Hepatic stellate cell (primary cell): ENCODE results near the gene IRF5.
"Not testable (repeated sequence)": the region's sequence is repeated elsewhere in the genome, so short reads cannot be mapped to it uniquely, and the experiment has no call there.

Experiments
- DNase-seq: peaks from one replicate; pipeline ENCODE4 v3.0.0; 2011; ENCODE audit warnings: low spot score

Gene IRF5

GRCh38 chr7:128906001-128906765, 31.5 kb upstream of the IRF5 start:
- no peak for DNase-seq

DNA sequence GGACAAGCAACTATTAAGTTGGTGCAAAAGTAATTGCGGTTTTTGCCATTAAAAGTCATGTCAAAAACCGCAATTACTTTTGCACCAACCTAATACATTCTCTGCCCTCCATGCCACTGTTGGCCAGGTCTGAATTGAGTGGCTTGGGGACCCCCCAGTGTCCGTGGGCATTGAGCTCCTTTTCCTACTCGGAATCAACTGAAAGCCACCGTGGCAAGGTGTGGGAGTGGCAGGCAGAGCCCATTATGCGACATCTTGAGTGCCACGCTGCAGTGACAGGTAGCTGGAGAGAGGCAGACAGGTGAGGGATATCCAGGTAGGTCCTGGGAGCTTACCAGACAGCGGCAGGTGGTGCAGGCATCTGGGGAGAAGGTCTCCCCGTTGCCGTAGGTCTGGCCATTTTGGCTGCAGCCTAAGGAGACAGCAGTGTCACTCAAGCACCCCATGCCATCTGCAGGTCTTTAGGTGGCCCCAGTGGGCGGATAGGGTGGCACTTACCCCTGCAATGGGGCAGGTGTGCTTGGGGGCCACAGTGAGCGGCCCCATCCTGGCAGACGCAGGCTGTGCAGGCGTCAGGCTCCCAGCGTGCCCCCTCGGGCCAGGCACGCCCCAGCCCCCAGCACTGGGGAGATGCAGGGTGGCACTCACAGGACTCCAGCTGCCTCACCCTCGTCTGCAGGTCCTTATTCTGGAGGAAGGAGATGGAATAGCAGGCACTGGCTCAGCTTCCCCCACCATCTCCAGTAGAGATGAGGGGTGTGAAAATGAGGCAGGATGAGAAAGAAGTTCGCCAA, 30.8 kb upstream of the IRF5 start:
- DNase-seq: no peak

- DNase-seq: no peak
These were observed 28.7 kb upstream of the IRF5 start for GRCh38 chr7:128908750-128909624.

DNA sequence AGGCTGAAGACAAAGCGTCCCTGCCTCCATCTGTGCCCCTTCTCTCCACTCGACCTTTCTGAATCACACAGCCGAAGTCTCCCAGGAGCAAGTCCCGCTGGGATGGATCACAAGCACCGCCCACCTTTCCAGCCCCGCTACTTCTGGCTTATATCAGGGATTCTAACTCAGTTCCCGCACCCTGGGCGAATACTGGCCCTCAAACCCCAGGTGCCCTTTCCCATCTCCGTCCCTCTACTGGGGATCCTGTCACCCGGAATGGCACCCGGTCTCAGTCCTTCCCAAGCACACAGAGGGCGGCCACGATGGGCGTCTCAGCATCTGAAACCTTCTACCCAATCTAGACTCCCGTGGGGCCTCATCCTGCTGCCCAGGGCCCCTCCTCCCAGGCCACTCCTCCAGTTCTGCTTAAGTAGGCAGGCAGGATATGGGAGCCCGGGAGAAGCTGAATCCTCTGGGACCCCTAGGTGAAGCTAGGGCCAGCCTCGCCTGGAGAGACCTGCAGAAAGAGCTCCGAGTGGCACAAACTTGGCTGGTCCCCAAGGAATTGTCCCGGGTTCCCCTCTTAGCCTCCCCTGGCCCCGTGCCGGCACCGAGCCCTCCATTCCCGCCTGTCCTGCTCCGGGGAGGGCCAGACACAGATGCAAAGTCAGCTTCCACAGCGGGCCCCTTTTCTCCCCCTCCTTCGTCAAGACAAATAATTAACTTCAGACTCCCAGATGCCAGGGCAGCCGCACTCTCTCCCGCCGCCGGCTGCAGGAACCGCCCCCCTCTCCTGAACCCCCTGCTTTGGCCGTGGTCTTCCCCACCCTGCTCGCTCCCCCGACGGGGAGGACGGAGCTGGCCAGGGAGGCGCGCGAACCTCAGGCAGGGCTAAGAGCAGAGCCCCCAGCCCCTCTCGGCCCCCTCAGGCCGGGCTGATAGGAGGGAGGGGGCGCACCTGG, 27.8 kb upstream of the IRF5 start:
- peak; percentile 81 for DNase-seq

DNA sequence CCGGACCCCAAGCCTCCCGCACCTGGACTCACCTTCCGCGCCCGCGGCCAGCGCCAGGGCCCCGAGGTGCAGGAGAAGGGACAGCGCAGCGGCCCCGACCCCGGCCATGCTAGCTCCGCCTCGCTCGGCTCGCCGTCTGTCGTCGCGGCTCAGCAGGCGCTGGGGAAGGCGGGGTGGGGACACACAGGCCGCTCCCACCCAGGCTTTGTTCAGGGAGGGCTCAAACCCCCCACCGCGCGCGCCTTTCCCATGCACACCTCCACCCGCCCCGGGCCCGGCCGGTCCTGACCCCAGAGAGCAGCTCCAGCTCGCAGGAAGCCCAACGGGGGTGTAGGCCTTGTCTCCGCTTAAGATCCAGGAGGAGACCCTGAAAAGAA, 27.2 kb upstream of the IRF5 start, which contains the start of gene KCP:
Gene KCP (minus strand): TSS at position 141 of the 377 bp plus-strand sequence. CDS start 33 bp downstream, at position 108.
- no peak for DNase-seq

DNA sequence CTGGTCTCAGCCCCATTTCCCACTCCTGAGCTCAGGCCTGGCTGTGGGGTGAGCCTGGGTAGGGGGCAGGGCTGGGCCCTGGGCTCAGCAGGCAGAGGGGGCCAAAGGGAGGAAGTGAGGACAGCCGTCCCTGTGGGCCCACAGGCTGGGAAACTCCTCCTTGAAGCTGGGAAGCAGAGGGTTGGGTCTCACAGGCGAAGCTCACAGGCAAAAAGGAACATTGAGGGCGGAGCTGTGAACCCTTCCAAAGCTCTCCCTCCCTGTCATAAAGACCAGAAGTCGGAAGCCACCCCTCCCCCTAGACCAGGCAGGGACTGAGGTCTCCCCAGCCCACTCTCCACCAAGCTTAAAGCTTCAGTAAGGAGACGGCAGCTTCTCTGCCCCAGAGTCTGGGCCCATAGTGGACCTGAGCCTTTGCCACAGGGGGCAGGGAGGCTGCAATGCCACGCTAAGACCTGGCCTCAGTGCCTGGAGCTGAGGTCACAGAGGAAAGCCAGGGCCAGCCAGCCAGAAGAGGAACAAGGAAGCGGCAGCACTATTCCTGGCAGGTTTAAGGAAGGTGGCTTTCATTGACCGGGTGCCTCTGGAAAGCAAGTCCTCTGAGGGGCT, 26.2 kb upstream of the IRF5 start:
- DNase-seq: no peak

DNA sequence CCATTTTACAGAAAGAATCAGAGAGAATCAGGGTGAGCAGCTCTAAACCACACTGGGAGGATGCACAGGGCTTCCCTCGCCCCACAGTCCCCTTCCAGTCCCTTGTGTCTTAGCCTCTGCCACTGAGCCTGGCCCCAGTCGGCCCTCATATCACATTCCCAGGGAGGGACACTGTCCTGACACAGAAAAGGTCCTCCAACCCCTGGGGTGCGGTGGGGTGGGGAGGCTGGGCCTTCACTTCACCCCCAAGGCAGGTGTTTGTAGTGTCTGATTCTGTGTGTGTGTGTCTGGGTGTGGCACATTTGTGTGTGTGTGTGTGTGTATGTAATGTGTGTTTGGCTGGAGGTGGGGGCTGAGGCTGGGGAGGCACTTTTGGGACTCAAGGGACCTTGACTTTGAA, 25.4 kb upstream of the IRF5 start:
- no peak for DNase-seq

DNA sequence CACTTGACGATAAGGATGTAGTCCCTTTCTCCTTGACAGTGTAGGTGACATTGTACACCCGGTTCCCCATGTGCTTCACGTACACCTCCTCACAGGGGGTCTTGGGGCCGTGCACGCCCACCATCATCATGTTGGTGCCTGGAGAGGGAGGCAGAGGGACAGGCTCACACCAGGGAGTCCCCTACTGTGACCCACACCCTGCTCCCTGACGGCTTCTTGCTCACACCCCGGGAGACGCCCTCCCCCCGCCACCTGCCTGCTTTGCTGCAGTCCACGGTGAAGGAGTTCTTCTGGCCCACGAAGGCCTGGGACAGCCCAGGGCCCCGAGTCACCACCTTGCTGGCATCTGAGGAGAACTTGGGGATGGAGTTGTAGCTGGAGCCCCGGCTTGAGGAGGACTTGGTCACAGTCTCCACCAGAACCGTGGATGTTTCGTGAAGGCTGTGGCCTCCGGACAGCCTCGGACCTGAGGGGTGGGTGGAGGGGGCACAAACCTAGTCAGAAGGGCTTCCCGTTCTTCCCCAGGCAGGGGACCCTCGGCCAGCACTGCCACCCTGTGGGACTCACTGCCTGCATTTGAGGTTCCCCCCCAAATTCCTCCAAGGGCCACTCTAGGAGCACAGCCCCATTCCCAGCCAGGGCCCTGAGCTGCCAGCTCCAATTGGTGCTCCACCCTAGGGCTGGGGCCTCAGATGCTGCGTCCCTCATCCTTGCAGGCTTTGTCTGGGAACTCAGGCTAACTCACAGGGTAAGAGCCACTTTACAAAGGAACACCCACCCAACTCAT, 24.8 kb upstream of the IRF5 start:
- not testable (repeated sequence) for DNase-seq

DNA sequence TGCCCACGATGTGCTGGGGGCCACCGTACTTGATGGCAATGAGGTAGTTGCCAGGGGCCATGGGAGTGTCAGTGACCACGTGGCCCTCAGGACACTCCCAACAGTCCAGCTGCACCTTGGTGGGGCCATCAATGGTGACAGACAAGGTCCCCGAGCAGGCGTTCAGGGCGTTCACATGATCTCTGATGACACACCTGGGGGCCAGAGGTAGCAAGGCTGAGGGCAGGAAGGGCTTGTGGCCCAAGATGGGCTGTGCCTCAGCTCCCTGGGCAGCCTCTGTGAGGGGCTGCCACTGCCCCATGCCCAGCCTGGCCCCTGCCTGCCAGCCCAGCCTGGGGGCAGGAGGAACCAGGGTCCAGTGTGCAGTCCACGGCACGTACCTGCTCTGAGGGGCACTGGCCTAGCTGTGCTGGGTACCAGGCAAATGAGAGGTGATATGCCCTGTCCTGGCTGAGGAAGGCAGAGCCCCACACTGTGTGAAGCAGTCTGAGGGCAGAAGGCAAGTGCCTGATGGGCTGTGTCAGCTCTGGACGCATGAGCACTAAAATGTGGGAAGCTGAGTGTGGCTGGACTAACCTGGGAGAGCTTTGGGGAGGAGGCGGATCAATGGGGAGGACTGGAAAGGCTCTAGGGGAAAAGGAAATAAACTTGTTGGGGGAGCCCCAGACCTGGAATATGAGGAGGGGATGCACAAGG, 23.7 kb upstream of the IRF5 start:
- no peak for DNase-seq

DNA sequence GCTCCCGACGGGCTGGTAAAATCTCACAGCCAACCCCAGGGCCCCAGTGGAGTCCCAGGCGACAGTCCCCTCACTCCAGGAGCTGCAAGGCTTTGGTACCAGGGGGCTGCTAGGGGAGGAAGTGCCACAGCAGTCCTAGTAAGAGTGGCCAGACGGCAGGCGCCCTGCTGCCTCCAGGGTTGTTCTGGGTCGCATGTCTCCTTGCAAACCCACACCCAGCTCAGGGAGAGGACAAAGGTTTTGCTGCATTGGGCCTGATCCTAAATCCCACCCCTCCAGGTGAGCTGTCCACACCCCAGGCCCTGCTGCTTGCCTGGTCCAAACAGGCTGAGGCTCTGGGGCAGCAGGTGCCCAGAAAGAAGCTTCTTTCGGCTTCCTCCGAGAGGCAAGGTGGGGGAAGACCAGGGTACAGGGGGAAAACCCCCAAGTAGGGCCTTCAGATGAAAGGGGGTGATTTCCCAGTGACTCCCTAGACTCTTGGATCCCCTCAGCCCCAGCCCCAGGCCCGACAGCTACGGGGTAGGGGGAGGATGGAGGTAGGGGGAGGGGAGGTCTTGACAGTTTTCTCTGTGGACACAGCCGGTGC, 23.1 kb upstream of the IRF5 start:
- no peak for DNase-seq

DNA sequence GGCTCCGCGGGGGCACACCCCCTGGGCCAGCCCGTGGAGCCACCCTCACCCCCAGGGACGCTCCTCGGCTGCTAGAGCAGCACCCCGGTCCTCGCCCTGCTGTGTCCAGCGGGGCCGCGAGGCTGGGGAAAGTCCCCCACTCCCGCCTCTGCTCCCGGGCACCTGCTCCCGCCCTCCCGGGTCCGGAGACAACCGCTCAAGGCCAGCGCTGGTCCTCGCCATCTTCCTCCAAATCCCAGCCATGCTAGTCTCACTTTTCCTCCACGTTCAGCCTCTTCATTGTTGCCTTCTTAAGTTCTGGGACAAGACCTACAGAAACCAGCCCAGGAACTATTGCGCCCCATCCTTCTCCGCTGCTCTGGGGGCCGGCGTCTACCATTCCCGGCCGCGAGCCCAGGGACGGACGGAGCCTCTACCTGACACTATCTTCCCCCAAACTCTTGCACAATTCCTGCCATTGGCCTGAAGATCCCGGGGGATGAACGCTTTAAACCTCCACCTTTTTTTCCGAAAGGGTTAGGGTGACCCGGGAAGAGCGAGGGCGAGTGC, 22.4 kb upstream of the IRF5 start:
- DNase-seq: no peak

DNA sequence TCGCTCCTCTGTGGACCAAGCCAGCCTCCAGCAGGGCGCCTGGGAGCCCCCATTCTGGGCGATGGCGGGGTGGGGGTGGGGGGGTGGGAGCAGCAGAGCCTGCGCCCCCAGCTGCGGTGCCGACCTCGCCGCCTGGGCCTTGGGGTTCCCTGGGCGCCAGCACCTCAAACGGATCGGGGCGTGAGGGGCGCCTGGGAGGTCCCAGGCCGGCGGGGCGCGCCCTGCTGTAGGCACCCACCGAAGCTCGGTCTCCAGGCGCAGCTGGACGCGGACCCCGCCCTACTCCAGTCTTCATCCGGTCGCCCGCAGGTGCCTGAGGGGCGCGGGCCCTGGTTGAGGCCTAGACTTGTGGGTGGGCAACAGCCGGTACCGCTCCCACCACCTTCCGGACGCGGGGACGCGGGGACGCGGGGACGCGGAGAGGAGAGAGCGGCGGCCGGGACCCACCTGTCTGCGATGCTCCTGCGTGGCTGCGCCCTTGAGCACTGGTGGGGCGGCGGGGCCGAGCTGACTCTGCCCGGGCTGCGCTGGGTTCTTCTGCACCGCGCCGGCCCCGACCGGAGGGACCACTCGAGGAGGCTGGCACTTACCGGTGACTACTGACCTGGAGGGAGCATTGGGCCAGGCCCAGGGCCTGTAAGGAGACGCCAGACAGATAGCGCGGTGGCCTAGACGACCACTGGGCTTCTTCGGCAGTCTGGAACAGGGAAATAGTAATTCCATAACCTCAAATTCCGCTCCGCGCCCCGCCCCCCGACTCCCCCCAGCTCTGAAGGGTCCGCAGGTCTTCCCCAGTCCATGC, 21.7 kb upstream of the IRF5 start:
- DNase-seq: no peak

- no peak for DNase-seq
These were observed 21.1 kb upstream of the IRF5 start for GRCh38 chr7:128916643-128916915.

DNA sequence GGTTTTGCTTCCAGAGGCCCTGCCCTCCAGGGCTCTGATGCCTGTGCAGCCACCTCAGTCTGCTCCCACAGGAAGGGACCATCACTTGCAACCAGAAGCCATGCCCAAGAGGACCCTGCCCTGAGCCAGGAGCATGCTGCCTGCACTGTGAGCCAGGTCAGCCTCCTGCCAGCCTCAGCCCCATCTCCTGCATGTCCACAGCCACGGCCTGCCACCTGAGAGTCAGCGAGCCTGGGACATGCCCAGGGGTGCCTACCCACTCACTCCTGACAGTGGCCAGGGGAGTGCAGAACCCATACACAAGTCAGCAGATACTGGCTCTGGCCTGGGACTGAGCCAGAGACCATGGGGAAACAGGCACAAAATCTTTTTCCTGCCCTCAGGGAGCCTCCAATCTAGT, 20.6 kb upstream of the IRF5 start:
- DNase-seq: no peak

- no peak for DNase-seq
These were observed 19.6 kb upstream of the IRF5 start for GRCh38 chr7:128918016-128918665.

DNA sequence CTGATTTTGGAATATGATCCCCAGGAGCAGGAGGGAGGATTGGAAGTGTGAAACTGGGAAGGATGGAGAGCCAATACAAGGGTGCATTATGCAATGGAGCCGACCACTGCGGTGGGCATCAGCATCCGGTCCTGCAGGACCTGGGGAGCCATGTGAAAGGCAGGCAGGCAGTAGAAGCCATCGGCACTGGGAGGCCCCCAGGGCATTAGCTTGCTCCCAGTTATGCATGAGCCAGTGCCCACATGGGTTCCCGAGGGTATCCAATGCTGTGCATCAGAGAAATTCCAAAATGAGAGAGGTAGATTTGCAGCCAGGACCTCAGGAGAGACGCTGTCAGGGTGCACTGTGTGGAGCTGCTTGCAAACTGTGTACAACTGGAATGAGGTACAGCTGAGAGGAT, 18.5 kb upstream of the IRF5 start:
- DNase-seq: no peak
